HG03108 (cell line): ENCODE measurements around the gene ABLIM3.
"Not testable (repeated sequence)": the region's sequence is repeated elsewhere in the genome, so short reads cannot be mapped to it uniquely, and the experiment has no call there.

Source experiments
- ATAC-seq: cut with Tn5 transposase; IDR thresholded peaks from one replicate; pipeline ENCODE4 v1.9.1; 2021; ENCODE audit warnings: moderate library complexity; ENCODE audit not compliant: unreplicated experiment

ABLIM3 gene

DNA sequence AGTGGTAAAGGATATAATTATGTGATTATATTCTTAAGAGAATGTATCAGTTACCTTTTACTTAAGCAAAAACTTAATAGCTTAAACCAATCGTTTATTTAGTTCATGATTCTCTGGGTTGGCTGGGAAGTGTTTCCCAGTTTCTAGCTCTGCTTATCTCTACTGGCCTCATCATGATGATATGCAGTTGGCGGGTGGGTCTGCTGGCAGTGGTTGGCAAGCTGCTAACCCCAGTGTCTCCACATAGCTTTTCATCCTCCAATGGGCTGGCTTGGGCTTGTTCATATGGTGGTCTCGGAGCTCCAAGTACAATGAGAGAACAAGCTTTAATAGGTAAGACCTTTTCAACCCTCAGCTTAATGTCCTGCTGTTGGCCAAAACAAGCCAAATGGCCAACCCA, 43.8 kb downstream of the ABLIM3 start:
- no peak for ATAC-seq

DNA sequence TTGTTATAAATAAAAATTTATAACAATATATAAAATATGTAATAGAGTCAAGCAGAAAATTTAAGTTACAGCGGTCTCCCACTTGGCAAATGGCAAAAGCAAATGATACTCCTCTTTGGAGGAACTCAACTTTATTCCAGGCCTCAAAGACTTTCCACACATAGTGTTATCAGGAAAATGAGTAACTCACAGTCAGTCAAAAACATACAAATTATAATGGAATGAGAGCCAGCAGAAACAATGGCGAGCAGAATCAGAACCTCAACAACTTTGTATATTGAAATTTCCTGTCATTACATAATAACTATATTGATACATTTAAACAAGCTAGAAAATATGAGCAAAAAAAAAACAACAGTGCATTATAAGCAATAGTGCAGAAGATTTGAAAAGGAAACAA, 45.2 kb downstream of the ABLIM3 start:
- ATAC-seq = no peak

DNA sequence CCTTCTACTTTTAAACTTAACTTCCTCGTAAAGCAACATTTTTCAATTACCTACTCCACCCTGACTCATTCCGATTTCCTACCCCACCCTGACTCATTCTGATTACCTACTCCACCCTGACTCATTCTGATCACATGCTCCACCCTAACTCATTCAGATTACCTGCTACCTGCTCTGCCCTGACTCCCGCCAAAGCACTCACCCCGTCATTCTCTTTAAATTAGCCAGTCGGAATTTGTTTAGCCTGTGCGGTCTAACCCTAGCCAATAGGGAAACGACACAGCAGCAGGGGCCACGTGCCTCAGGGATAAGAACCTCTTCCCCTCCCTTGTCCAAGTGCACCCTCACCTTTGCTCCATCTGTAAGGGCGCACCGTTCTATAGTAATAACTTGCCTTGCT, 46.3 kb downstream of the ABLIM3 start:
- not testable (repeated sequence) for ATAC-seq

DNA sequence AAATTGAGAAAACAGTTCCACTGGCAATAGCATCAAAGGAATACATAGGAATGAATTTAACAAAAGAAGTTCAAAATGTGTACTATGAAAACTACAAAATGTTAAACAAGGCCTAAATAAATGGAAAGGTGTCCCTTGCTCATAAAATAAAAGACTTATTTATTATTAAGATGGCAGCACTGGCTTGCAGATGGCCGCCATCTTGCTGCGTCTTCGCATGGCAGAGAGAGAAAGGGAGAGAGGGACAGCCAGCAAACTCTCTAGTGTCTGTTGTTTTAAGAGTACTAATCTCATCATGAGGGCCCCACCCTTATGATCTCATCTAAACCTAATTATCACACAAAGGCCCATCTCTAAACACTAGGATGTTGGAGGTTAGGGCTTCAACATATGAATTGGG, 47.1 kb downstream of the ABLIM3 start:
- no peak for ATAC-seq

DNA sequence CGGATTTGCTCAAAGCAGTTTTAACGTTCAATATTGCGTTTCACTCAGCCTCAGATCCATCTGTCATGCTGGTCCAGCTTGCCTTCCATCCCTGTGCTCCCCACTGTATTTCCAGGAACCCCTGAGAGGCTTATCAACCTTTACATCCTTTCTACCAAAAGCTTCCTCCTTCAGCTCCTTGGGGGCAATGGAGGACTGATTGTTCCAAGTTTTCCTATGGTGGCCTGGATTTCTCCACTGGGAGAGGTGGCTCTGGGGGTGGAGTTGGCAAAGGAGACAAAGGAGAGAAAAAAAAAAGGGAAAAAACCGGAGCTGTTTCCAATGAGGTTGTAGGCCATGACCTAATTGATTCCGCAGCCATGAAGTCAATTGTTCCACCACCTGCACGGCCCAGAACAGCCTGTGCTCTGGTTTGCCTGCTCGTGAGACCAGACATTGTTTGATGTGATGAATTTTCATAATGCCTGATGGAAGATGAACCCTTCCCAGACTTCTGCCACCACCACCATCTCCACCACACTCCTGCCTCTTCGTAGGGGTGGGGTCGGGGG, 54.1 kb downstream of the ABLIM3 start:
- no peak for ATAC-seq

DNA sequence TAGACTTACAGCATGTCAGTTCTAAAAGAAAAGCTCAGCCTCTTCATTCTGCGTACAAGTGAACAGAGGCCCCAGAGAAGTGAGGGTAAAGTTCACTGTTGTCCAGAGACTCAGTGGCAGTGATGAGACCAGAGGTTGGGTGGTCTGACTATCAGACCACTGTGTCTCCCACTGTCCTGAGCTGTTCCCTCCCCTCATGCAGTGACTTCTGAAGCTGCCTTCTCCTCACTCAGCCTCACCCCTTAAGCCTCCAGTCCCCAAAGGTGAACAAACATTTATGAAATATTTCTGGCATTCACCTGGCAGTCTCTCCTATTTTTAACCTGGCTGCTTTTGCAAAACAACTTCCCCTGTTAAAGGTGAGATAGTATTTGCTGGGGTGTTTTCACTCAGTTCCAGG, 54.7 kb downstream of the ABLIM3 start:
- ATAC-seq = no peak

DNA sequence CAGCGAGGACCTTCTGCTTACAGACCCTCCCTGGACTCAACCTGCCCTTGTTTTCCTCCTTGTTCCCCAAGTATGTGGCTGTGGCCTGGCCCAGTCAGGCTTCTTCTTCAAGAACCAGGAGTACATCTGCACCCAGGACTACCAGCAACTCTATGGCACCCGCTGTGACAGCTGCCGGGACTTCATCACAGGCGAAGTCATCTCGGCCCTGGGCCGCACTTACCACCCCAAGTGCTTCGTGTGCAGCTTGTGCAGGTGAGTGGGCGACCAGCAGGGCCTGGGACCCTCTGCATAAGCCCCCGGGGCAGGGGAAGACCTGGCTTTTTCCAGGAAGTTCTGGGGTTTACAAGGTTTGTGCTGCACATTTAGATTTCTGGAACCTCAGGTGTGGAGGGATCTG, 56.9 kb downstream of the ABLIM3 start:
- no peak for ATAC-seq

DNA sequence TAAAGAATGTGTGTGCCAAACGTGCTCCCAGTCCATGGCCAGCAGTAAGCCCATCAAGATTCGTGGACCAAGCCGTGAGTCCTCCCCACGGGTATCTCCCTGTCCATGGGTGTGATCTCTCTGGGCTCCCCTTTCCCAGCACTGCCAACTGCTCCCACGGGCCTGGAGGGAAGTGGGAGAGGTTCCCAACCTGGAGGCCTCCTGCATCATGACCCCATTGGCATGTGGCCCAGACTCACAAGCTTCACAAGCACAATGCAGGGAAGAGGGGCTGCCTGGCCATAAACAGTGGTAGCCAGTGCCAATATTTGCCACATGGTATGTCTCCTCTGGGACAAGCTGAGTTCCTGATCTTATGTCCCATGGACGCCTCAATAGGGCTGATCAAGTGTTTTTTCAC, 59.1 kb downstream of the ABLIM3 start:
- ATAC-seq = no peak

DNA sequence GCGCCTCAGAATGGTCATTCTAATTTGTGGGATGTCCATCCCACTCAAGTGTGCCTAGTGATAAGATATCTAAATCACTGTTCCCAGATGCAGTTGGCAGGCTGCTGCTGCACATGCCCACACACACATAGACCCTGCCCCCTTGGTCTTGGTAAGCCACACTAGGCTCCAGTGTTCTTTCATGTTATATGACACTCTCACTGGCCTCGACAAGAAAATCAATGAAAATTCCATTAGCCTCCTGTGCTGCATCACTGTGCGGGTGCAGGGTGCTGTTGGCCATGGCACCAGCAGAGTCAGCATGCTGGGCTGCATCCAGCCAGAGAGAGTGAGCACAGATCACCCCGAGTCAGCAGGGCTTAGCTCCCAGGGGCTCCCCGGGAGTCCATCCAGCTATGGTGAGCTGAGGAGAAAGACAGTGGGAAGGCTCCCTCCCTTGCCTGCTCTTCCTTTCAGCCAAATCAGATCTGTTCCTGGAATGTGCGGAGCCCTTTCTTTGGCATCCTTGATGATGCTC, 59.9 kb downstream of the ABLIM3 start:
- no peak for ATAC-seq

DNA sequence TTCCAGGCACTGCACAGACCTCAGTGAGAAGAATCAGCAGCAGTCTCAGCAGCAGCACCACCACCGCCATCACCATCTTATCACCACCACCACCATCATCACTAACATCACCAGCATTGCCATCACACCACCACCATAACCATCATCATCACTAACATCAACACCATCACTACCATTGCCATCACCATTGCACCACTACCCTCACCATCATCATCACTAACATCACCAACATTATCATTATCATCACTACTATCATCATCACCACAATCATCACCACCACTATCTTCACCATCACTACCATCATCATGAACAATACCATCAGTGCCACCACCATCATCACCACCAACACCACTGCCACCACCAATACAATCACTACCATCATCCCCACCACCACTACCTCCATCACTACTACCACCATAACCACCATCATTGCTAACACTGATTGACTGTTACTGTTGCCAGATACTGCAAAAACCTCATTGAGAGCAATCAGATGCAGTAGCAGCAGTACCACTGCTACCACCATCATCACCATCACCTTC, 61.7 kb downstream of the ABLIM3 start:
- no peak for ATAC-seq

DNA sequence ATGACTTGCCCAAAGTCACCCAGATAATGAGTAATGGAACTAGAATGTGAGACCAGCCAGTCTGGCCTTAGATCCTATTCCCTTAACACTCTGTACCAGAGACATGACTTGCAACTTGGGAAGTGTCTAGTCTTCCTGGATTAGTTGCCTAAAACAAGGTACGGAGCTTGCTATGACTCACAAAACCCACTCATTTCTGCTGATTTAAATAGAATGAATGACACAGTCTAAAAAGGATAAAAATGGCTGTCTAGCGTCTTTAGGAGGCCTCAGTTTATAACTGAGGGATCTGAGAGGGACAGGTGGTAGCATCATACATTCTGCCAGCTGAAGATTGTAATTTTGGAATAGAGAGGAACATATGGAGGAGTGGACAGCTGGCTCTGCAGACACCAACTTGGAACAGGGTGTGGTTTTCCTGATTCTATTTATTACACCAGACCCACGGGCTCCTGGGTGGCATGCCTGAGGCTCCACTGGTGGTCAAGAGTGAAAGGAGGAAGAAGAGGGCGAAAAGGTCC, 62.7 kb downstream of the ABLIM3 start:
- no peak for ATAC-seq

DNA sequence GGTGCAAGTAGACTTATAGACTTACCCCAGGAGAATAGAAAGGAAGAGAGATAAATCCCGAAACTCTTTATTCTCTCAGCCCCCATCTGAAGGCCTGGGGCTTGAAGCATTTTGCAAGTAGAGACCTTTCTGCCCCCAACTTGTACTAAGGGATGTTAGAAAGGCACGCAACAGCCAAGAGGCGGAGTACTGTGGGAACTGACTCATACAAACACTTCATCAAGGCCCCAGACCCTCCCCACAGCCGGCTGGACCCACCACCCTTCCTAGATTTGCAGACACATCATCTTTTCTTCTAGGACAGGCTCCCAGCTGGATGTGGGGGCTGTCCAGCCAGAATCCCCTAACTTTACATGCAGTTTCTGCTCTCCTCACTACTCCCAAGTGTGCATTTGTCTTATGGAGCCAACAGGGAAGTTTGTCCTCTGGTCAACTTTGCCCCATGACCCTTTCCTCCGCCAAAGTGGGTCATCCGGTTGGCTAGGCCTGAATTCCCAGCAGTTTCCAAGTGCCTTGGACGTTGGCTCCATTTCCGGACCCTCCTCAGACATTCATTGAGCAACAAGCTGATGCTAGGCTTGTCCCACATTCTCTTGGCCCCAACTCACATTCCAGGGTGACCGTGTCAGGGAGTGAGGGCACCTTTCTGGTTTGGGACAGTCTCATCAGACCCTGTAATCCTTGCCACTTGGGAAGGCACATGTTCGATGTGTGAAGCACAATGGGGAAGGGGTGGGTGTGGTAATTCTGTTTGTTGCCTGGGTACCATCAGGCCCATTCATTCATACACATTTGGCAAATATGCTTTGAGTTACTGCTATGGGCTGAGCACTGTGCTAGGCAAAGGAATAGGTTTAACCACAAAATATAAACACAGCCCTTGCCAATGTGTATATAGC, 64.6 kb downstream of the ABLIM3 start:
- ATAC-seq = no peak

DNA sequence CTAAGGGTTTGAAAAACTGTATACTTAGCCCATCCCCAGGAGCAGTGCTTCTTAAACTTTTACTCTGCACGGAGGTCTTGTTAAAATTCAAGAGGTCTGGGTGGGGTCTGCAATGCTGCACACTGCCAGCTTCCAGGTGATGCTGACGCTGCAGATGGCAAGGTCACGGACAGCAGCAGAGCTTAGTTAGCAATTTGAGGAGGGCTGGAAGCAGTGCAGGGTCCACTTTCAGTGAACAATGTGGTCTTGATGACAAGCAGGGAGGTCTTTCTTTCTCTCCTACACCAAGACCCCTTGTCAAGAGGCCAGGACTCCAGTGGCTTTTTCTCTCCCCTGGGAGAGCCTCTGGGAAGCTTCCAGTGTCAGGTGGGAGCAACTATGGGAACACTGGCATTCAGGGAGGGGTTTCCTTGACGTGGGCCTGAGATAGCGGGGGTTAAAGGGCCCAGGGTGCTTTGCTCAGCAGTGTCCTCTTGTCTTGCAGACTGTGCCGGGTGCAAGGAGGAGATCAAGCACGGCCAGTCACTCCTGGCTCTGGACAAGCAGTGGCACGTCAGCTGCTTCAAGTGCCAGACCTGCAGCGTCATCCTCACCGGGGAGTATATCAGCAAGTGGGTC, 65.3 kb downstream of the ABLIM3 start:
- no peak for ATAC-seq

DNA sequence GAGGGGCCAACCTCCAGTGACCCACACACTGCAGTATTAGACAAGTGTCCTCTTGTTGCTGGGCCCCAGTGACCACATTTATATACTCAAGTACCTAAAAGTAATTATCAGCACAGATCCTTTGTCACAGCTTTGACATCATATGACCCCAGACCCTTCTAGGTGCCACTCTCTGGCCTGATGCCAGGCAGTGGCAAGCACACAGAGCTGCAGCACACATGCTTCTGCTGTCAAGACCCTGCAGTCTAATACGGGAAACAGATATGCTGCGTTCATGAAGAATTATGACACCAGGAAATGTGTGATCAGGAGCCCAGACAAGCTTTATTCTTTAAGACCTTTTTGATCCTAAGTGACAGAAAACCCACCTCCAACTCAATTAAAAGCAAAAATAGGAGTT, 66.5 kb downstream of the ABLIM3 start:
- ATAC-seq = no peak

DNA sequence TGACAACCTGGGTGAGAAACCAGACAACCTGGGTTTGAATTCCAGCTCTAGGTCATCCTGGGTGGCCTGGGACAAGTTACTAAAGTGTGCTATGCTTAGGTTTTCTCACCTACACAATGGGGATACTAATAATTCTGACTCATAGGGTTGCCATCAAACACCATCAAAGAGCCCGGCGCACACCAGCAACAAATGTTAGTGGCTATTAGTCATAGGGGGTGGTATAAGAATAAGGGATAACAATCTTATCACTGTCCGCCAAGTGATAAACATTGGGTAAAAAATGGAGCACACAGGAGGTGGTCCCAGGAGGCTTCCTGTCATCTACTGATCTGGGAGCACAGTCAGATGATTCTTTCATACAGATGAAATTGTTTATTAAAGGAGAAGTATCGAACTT, 68.9 kb downstream of the ABLIM3 start:
- no peak for ATAC-seq

DNA sequence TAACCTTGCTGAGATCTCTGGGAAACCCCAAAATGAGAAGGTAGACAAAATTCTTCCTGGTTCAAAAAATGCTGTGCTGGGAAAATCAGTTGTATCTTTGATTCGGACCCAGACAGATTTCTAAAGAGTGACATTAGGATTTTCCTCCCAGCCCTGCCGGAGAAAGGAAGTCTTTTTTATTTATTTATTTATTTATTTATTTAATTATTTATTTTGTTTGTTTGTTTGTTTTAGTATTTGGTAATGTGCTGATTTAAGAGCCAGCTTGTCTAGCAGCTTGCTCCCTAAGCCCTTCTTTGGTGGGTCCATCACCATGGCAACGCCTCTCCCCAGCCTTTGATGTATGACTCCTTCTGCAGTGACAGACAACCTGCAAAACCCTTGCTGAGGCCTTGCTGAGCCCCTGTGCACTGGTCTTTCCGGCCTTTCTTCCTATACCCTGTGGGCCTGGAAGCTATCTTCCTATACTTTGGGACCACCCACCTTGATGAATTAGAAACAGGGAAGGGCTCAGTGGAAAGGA, 69.7 kb downstream of the ABLIM3 start:
- no peak for ATAC-seq

DNA sequence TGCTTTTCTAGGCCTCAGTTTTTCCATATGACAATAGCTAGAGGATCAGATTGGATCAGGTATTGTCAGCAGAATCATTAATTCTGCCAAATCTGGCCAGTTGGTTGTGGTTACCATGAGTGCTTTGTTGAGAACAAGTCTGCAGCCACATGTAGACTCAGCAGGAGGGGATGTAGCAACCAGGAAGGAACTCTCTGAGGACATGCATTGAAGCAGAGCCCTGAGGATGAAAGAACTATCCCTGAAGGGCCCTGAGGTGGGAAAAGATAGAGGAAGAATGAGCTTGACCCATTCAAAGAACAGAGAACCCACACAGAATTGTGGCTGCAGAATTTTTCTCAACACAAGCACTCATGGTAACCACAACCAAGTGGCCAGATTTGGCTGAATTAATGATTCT, 70.3 kb downstream of the ABLIM3 start:
- no peak for ATAC-seq

DNA sequence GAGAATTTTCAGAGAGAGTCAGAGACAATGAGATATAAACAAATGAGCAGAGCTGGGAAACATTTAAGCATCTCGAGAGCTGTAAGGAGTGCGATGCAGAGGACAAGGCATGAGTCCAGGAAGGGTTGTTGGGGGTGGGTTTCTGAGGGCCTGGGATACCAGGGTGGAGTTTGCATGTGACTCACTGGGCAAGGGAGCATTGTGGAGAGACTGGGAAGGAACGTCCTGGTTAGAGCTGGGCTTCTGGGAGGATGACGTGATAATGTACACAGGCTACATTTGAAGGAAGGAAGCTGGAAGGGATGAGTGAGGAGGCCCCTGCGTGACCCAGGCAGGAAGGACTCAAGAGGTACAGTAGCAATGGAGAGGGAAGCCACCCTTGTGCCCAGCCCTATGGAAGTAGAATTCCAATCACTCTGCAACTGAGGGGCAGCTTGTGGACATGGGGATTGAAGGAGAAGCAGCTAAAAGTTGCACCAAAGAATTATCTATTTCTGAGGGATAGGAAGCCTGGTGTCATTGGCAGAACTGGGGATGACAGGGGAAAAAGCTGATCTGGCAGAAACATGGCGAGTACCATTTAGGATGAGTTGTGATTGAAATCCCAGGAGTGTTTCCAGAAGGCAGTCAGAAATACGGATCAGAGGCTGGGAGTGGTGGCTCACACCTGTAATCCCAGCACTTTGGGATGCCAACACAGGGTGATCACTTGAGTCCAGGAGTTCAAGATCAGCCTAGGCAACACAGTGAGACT, 71.1 kb downstream of the ABLIM3 start:
- ATAC-seq = no peak

DNA sequence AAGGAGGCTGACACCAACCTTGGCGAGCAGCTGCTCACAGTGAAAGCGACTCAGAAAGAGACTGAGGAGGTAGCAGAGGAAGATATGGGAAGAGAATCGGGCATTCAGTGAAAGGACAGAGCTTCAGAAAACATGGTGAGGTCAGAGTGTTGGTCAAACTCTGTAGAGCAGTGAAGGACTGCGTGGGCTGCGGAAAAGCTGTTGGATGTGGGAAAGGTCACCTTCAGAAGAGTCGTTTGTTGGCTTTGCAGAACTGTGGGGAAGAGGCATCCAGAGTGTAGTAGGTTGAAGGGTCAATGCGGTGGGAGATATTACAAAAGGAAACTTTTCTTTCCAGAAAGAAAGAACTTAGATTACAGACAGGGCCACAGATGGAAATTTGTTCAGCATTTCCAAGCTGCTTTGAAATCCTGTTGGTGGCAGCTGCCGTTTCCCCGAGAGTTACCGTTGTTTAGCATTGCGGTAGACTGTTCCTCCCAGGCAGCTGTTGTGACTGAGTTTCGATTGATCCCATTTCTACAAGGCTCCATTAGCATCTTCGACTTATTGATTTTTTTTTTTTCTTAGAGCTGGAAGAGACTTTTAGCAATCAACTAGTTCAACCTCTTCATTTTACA, 72.1 kb downstream of the ABLIM3 start:
- no peak for ATAC-seq

DNA sequence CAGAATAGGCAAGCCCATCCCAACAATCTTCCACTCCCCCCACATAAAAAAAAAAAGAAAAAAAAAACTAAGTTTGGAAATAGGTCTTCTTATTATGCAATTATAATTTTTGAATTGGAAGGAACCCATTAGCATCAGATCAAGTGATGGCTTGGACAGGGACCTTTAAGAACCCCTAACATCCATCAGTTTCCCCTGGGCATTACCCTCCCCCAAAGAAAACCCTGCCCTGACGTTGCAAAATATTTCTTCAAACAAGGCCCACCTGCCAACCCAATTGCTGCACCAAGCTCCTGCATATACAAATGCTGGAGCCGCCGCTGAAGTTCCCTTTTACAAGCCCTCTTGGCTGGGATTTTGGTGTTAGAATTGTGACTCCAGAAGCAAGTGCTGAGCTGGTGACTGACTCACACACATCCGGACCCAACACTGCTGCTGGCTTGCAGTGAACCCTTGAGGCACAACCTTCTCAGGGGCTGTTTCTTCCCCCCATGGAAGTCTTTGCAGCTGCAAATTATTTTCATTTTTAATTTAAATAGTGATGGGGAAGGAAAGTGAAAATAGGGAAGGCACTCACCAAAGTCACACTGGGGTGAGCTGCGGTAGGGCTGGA, 74.3 kb downstream of the ABLIM3 start:
- ATAC-seq = no peak
